ENCODE results near the gene CDYL. TPM values are rescaled to one million over a fixed set of nuclear protein-coding genes. Genes with fewer than 3 reads are reported as not detected.

Gene CDYL
- polyA plus RNA-seq, 3 donors, result 2.9 to 21.2 (median 4.2) TPM

- Histone ChIP-seq H3K36me3 (replicated peaks in 1 of 2; ENCODE audit: control insufficient read depth in 1 of 2, insufficient read depth in 2 of 2, low read length in 2 of 2) (no peaks in the 10 kb centered on the region), H3K4me3 (replicated peaks in 1 of 3; ENCODE audit: low read depth in 2 of 3, low read length in 3 of 3) (no peak overlapping the region), H3K79me2 (ENCODE audit: insufficient read depth, low read length) (no peaks in the 10 kb centered on the region), H4K20me1 (ENCODE audit: insufficient read depth, low read length) (no peaks in the 10 kb centered on the region), H2AFZ (ENCODE audit: insufficient read depth, low read depth, low read length, poor library complexity, severe bottlenecking) (no peak overlapping the region), H3K9me3 (replicated peaks in 1 of 2; ENCODE audit: control insufficient read depth in 1 of 2, insufficient read depth in 1 of 2, low read length in 2 of 2) (no peaks in the 10 kb centered on the region), H3K9ac (ENCODE audit: insufficient read depth, low read length, poor library complexity, severe bottlenecking) (no peak overlapping the region), H3K27me3 (ENCODE audit: control insufficient read depth in 2 of 2, insufficient read depth in 2 of 2, low read length in 2 of 2) (no peaks in the 10 kb centered on the region), H3K4me1 (ENCODE audit: control insufficient read depth in 1 of 2, insufficient read depth in 2 of 2, low read length in 2 of 2) (no peaks in the 10 kb centered on the region), H3K4me2 (replicated peaks; ENCODE audit: extremely low read depth, low read length, poor library complexity, severe bottlenecking) (no peak overlapping the region), H3K27ac (ENCODE audit: low read depth in 1 of 2, low read length in 2 of 2) (no peak overlapping the region)
- no peak overlapping the region for H3K27ac Mint-ChIP-seq
- intact Hi-C loops (cut with micrococcal nuclease), result no loop called here
- peaks cover 5 to 8% (median 6%) of the 10 kb centered on the region in 3 donors for H3K27me3 Mint-ChIP-seq (ENCODE audit: low read depth in 3 of 3)
- no peaks in the 10 kb centered on the region for H3K9me3 Mint-ChIP-seq
- no peaks in the 10 kb centered on the region for H3K4me1 Mint-ChIP-seq
- DNase-seq, result no peak
- H3K4me3 Mint-ChIP-seq, result no peak overlapping the region
- WGBS (ENCODE audit: insufficient coverage), result 60% methylated on average over 1 of the region's 2 CpGs
- H3K36me3 Mint-ChIP-seq, result no peaks in the 10 kb centered on the region
- no peak for TF ChIP-seq CTCF (IDR thresholded peaks at IDR 0.05)
Measured at GRCh38 chr6:4743062-4743461, 33.1 kb upstream of the CDYL start.

- no peak overlapping the region for H3K4me2 ChIP-seq (replicated peaks; ENCODE audit: extremely low read depth, low read length, poor library complexity, severe bottlenecking)
- no peak overlapping the region for H3K27ac ChIP-seq (ENCODE audit: low read depth in 1 of 2, low read length in 2 of 2)
- no peak for TF ChIP-seq CTCF (IDR thresholded peaks at IDR 0.05)
- H3K4me3 ChIP-seq (replicated peaks in 1 of 3; ENCODE audit: low read depth in 2 of 3, low read length in 3 of 3), result no peak overlapping the region
- H3K79me2 ChIP-seq (ENCODE audit: insufficient read depth, low read length), result no peaks in the 10 kb centered on the region
- H3K4me1 ChIP-seq (ENCODE audit: control insufficient read depth in 1 of 2, insufficient read depth in 2 of 2, low read length in 2 of 2), result no peaks in the 10 kb centered on the region
- no peaks in the 10 kb centered on the region for H3K27me3 ChIP-seq (ENCODE audit: control insufficient read depth in 2 of 2, insufficient read depth in 2 of 2, low read length in 2 of 2)
- H3K36me3 ChIP-seq (replicated peaks in 1 of 2; ENCODE audit: control insufficient read depth in 1 of 2, insufficient read depth in 2 of 2, low read length in 2 of 2), result no peaks in the 10 kb centered on the region
- intact Hi-C loops (cut with micrococcal nuclease), result no loop called here
- no peak for DNase-seq
- peaks cover 5 to 9% (median 8%) of the 10 kb centered on the region in 3 donors for H3K27me3 Mint-ChIP-seq (ENCODE audit: low read depth in 3 of 3)
- H3K27ac Mint-ChIP-seq, result no peak overlapping the region
- no peaks in the 10 kb centered on the region for H3K9me3 ChIP-seq (replicated peaks in 1 of 2; ENCODE audit: control insufficient read depth in 1 of 2, insufficient read depth in 1 of 2, low read length in 2 of 2)
- H3K4me3 Mint-ChIP-seq, result no peak overlapping the region
- H3K9me3 Mint-ChIP-seq, result peaks cover 0 to under 1% (median 0%) of the 10 kb centered on the region in 7 donors
- no peaks in the 10 kb centered on the region for H4K20me1 ChIP-seq (ENCODE audit: insufficient read depth, low read length)
- 100% methylated on average over 3 of the region's 5 CpGs for WGBS (ENCODE audit: insufficient coverage)
- no peaks in the 10 kb centered on the region for H3K36me3 Mint-ChIP-seq
- H3K9ac ChIP-seq (ENCODE audit: insufficient read depth, low read length, poor library complexity, severe bottlenecking), result no peak overlapping the region
- H3K4me1 Mint-ChIP-seq, result no peaks in the 10 kb centered on the region
- H2AFZ ChIP-seq (ENCODE audit: insufficient read depth, low read depth, low read length, poor library complexity, severe bottlenecking), result no peak overlapping the region
Measured at GRCh38 chr6:4743926-4744325, 32.3 kb upstream of the CDYL start.
